ENCODE data around the gene FRAT2. TPM values are rescaled to one million over a fixed set of nuclear protein-coding genes. Genes with fewer than 3 reads are reported as not detected.

Gene FRAT2
- total RNA-seq, 2 donors from 2014 or later: 5.9 to 8.7 TPM

DNA sequence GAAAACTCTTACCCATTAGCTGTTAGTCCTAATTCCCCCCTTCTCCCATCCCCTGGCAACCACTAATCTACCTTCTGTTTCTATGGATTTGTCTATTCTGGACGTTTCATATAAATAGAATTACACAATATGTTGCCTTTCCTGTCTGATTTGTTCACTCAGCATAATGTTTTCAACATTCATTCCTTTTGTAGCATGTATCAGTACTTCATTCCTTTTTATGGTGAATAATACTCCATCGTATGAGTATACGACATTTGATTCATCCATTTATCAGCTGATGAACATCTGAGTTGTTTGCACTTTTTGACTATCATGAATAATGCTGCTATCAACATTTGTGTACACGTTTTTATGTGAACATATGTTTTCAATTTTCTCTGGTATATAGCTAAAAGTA is 19.9 kb downstream of the FRAT2 start:
- no peaks in the 10 kb centered on the region for H3K27me3 ChIP-seq
- no peaks in the 10 kb centered on the region for H3K9me3 ChIP-seq
- peaks cover 0 to 6% of the 10 kb centered on the region in 2 donors for H3K4me1 ChIP-seq
- H3K36me3 ChIP-seq: no peaks in the 10 kb centered on the region
- no peak for DNase-seq (ENCODE audit: low spot score)
- TF ChIP-seq, protein P1, sequence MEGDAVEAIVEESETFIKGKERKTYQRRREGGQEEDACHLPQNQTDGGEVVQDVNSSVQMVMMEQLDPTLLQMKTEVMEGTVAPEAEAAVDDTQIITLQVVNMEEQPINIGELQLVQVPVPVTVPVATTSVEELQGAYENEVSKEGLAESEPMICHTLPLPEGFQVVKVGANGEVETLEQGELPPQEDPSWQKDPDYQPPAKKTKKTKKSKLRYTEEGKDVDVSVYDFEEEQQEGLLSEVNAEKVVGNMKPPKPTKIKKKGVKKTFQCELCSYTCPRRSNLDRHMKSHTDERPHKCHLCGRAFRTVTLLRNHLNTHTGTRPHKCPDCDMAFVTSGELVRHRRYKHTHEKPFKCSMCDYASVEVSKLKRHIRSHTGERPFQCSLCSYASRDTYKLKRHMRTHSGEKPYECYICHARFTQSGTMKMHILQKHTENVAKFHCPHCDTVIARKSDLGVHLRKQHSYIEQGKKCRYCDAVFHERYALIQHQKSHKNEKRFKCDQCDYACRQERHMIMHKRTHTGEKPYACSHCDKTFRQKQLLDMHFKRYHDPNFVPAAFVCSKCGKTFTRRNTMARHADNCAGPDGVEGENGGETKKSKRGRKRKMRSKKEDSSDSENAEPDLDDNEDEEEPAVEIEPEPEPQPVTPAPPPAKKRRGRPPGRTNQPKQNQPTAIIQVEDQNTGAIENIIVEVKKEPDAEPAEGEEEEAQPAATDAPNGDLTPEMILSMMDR (IDR thresholded peaks at IDR 0.05): no peak
- H3K4me3 ChIP-seq: no peak overlapping the region
- no peak overlapping the region for H3K27ac ChIP-seq

DNA sequence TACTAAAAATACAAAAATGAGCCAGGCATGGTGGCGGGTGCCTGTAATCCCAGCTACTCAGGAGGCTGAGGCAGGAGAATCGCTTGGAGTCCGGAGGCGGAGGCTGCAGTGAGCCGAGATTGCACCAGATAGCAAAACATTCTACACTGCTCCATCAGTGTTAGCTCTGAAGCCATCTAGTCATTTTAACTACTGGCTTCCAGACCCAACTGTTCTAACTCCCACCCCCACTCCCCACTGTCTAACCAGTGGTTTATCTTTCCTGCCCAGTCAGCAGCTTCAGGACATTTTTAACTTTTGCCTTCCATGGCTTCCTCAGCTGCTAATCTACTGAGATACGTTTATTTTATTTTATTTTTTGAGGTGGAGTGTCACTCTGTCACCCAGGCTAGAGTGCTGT is 21.6 kb downstream of the FRAT2 start:
- TF ChIP-seq, protein P1 (IDR thresholded peaks at IDR 0.05): no peak
- no peaks in the 10 kb centered on the region for H3K9me3 ChIP-seq
- H3K36me3 ChIP-seq: no peaks in the 10 kb centered on the region
- no peaks in the 10 kb centered on the region for H3K27me3 ChIP-seq
- H3K27ac ChIP-seq: no peak overlapping the region
- DNase-seq (ENCODE audit: low spot score): no peak
- H3K4me1 ChIP-seq: no peaks in the 10 kb centered on the region
- H3K4me3 ChIP-seq: no peak overlapping the region

DNA sequence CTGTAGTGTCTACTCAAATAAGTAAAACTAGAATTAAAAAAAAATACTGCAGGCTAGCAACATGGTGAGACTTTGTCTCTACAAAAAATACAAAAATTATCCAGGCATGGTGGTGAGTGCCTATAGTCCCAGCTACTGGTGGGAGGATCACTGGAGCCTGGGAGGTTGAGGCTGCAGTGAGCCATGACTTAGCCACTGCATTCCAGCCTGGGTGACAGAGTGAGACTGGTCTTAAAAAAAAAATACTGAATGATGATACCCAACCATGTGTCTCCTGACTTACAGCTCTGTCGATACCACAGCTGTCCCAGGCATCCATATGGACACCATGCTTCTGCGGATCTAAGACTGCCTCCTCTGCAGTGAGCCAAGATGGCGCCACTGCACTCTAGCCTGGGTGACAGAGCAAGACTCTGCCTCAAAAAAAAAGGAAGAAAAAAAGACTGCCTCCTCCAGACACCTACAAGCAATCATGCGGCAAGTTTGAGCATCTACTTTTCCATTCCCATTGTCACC is 23.4 kb downstream of the FRAT2 start:
- Histone ChIP-seq H3K27ac (no peak overlapping the region), H3K4me1 (no peaks in the 10 kb centered on the region), H3K36me3 (no peaks in the 10 kb centered on the region), H3K9me3 (no peaks in the 10 kb centered on the region), H3K4me3 (no peak overlapping the region), H3K27me3 (no peaks in the 10 kb centered on the region)
- TF ChIP-seq, protein P1 (IDR thresholded peaks at IDR 0.05): no peak
- no peak for DNase-seq (ENCODE audit: low spot score)

- no peaks in the 10 kb centered on the region for H3K4me1 ChIP-seq
- no peak overlapping the region for H3K4me3 ChIP-seq
- H3K27me3 ChIP-seq: no peaks in the 10 kb centered on the region
- no peaks in the 10 kb centered on the region for H3K9me3 ChIP-seq
- DNase-seq (ENCODE audit: low spot score): no peak
- no peak overlapping the region for H3K27ac ChIP-seq
- H3K36me3 ChIP-seq: no peaks in the 10 kb centered on the region
- TF ChIP-seq, protein P1 (IDR thresholded peaks at IDR 0.05): no peak
Measured at GRCh38 chr10:97307866-97308780, 26.4 kb downstream of the FRAT2 start.

DNA sequence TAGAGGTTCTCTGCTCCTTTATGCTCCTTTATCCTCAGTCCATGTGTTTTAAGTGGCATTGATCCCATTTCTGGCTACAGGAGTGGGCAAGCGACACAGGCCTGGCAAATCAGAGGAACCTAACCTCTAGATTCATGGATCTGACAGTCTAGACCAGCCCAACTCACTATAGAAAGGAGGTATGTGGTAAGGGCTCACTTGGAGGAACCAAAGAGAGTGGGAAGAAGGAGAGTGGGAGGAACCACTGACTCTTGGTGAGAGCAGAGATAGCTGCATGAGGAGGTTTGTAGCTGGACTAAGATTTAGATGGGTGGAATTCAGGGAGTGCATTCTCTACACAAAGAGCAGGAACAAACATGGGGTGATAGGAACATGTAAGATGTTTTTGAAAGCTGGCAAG is 27.1 kb downstream of the FRAT2 start:
- Histone ChIP-seq H3K27ac (no peak overlapping the region), H3K36me3 (no peaks in the 10 kb centered on the region), H3K4me1 (no peaks in the 10 kb centered on the region), H3K9me3 (no peaks in the 10 kb centered on the region), H3K4me3 (no peak overlapping the region), H3K27me3 (no peaks in the 10 kb centered on the region)
- TF ChIP-seq, protein P1 (IDR thresholded peaks at IDR 0.05): no peak
- no peak for DNase-seq (ENCODE audit: low spot score)

Measured in right atrium auricular region (tissue), 2 donors.